ENCODE results near the gene MMAA.
"Not testable (repeated sequence)": the region's sequence is repeated elsewhere in the genome, so short reads cannot be mapped to it uniquely, and the experiment has no call there.

MMAA gene

DNA sequence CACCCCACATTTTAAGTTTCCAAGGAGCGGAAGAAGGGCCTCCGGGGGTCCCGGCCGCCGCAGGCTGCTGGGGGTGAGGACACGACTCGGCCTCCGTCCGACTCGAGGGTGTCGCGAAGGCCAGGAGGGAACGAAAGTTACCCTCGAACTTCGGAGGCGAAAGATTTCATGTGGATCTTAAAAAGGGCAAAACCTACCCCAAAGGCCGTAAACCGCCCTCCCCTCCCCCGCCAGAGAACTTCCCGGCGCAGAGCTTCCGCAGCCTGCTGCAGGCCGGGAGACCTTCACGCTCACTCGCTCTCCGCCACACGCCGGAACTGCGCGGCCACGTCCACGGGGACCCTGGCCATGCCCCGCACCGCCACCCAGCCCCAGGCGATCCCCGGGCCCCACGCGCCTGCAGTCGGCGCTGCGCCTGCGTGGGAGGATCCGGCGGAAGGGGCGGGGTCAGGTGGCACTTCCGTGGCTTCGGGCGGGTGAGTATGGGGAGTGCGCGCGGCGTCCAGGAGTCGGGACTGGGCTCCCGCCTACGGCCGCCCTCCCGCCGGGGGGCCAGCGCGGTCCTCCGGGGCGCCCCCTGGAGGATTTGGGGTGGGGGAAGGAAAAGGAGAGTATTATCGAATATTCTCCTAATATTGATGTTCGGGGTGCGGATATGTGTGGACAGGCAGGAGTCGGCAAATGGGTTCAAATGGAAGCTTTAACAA is at the start of gene MMAA:
Gene MMAA, plus strand, starts transcription at position 454 of the 707 bp plus-strand sequence. CDS start 19,755 bp downstream, outside the sequence.
- TF ChIP-seq, protein P1, sequence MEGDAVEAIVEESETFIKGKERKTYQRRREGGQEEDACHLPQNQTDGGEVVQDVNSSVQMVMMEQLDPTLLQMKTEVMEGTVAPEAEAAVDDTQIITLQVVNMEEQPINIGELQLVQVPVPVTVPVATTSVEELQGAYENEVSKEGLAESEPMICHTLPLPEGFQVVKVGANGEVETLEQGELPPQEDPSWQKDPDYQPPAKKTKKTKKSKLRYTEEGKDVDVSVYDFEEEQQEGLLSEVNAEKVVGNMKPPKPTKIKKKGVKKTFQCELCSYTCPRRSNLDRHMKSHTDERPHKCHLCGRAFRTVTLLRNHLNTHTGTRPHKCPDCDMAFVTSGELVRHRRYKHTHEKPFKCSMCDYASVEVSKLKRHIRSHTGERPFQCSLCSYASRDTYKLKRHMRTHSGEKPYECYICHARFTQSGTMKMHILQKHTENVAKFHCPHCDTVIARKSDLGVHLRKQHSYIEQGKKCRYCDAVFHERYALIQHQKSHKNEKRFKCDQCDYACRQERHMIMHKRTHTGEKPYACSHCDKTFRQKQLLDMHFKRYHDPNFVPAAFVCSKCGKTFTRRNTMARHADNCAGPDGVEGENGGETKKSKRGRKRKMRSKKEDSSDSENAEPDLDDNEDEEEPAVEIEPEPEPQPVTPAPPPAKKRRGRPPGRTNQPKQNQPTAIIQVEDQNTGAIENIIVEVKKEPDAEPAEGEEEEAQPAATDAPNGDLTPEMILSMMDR (conservative IDR thresholded peaks at IDR 0.05; ENCODE audit: control insufficient read depth, insufficient read depth, low read depth, low read length): peak; percentile 37
- peak within 1 kb of the TSS; percentile 90 for H3K4me3 ChIP-seq (ENCODE audit: control insufficient read depth, low read depth, low read length)
- DNase-seq (ENCODE audit: low read depth): peak; percentile 87

DNA sequence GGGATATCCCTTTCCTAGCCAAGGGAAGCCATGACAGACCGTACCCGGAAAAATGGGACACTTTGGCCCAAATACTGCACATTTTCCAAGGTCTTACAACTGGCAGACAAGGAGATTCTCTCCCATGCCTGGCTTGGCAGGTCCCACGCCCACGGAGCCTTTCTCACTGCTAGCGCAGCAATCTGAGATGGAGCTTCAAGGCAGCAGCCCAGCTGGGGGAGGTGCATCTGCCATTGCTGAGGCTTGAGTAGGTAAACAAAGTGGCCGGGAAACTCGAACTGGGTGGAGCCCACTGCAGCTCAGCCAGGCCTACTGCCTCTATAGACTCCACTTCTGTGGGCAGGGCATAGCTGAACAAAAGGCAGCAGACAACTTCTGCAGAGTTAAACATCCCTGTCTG is 44.6 kb upstream of the MMAA start:
- not testable (repeated sequence) for H3K4me3 ChIP-seq (ENCODE audit: control insufficient read depth, low read depth, low read length); DNase-seq (ENCODE audit: low read depth)

DNA sequence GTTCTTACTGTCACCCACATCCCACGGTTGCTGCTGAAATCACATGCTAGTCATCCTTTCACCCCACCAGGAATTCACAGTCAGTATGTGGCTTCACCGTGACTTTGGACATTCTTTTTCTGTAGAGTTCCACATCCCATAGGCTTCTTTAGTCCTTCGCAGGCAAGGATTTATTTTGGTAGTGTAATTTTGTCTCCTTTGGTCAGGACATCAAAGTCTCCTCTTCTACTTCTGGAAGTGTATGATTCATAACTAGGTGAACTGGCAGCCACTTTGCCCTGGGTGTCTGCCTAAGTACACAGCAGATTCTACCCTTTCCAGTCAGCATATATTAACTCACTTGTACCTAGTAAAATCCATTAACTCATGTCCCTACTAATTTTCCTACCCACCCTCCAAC is 38.3 kb upstream of the MMAA start:
- TF ChIP-seq, protein P1 (conservative IDR thresholded peaks at IDR 0.05; ENCODE audit: control insufficient read depth, insufficient read depth, low read depth, low read length): no peak
- DNase-seq (ENCODE audit: low read depth): peak; percentile 41
- H3K4me3 ChIP-seq (ENCODE audit: control insufficient read depth, low read depth, low read length): no peak overlapping the region

DNA sequence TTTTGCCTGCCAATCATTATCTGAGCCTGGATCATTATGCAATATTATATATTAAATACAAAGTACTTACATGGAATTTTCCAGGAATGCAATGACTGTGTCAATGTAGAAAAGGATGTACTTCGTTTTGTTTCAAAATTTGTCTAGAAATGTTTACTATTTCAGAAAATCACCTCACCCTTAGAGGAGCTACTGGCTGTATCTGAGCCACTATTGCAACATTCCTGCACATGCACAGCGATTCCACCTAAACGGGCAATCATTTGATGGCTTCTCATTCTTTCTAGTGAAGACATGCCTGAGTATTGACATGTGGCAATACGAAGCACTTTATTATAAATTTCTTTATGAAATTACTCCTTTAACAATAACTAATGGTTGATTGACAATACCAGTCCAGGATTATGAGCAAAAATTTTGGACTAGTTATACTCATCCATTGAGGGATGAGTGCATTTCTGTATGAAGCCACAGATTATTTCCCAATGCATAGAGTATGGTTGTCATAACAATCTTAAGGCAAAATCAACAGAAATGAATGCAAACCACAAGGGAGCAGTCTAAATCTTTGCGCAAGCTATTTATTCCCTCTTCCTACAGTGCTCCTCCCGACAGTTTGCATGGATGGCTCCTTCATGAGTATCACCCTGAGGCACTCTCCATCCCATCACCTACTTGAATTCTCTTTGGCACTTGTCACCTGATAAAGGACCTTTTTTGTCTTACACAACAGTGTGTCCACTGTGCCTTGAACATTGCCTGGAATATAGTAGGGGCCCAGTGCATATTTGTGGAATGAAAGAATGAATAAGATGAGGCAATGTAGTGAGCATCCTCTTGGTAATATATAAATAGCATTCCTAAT is 35.8 kb upstream of the MMAA start:
- TF ChIP-seq, protein P1 (conservative IDR thresholded peaks at IDR 0.05; ENCODE audit: control insufficient read depth, insufficient read depth, low read depth, low read length): no peak
- H3K4me3 ChIP-seq (ENCODE audit: control insufficient read depth, low read depth, low read length): no peak overlapping the region
- DNase-seq (ENCODE audit: low read depth): peak; percentile 28

DNA sequence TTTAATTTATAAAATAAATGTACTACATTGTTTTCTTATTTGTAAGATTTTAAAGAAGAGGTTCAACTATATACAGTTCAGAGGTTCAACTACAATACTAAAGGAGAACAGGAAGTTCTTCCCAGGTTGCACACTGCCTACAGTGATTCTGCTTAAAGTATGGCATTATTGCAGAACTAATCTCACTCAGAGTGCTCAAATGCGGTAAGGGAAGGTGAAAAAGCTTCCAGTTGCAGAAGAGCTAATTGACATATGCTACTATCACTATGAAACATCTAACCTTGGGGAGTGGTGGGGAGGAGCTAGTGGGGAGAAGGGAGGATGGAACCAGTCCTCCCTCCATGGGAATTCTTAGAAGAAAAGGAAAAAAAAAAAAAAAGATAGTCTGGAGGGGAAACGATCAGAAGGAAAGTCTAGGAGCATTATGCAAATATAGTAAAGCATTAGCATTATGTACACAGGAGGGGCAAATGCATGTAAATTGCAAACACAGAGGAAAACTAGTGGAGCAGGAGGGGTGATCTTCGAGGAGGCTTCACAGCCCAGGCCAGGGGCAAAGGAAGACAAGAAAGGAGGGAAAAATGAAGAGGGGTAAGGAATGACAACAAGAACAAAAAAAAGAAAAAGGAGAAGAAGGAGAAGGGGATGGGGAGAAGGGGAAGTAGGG is 32.0 kb upstream of the MMAA start:
- no peak overlapping the region for H3K4me3 ChIP-seq (ENCODE audit: control insufficient read depth, low read depth, low read length)
- TF ChIP-seq, protein P1 (conservative IDR thresholded peaks at IDR 0.05; ENCODE audit: control insufficient read depth, insufficient read depth, low read depth, low read length): no peak
- no peak for DNase-seq (ENCODE audit: low read depth)

- not testable (repeated sequence) for H3K4me3 ChIP-seq (ENCODE audit: control insufficient read depth, low read depth, low read length); DNase-seq (ENCODE audit: low read depth)
Measured at GRCh38 chr4:145589381-145589780, 29.8 kb upstream of the MMAA start.

DNA sequence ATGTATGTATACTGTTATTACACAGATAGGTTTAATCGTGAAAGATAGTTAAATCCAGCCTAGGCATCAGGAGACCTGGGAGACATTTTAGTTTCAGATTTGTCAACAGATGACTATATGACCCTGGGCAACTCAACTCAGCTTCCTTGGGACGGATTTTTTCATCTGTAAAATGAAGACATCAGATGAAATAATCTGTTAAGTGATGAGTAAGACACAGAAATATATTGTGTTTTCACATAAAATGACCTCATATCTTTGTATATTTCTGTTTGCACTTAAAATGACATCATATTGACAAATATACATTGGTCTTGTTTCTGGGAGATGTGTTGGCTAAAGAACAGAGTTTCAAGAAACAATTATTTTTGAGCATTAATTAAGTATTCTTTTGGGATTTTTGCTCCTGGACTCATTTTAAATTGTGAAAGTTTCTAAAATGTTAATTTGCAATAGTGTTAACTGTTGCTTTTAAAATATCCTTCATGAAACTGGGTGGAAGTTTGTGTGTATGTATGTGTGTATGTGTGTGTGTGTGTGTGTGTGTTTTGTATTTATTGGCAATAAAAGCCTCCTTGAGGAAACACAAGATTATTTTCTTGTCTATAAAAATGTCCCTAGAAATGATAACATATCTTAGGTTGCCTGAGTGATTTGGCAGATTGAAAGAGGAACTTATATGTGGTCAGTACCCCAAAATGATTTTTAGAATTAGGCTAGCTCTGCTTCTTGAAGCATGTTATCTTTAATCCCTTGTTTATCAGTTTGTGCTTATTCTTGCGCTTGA is 29.1 kb upstream of the MMAA start:
- TF ChIP-seq, protein P1 (conservative IDR thresholded peaks at IDR 0.05; ENCODE audit: control insufficient read depth, insufficient read depth, low read depth, low read length): no peak
- peak; percentile 7 for DNase-seq (ENCODE audit: low read depth)
- H3K4me3 ChIP-seq (ENCODE audit: control insufficient read depth, low read depth, low read length): no peak overlapping the region

Measured in fibroblast of mammary gland (primary cell).